ENCODE measurements around the gene SLC6A5.

DNA sequence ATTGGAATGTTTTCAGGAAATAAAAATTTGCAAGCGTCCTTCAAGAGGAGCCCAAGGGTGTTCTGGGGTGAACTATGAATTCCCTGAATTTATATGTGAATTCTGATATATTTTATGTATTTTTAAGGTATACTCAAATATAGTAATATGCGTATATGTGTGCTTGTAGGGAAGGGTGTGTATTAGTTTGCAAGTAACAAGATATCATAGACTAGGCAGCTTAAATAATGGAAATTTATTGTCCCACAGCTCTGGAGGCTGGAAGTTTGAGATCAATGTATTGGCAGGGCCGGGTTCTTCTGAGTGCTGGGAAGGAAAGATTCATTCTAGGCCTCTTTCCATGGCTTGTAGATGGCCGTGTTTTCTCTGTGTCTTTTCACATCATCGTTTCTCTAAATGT is 16.2 kb upstream of the SLC6A5 start:
- TF ChIP-seq E2F3 (CRISPR knock-in tag; IDR thresholded peaks at IDR 0.05): no peak
- TF ChIP-seq GATAD2A (IDR thresholded peaks at IDR 0.05): no peak
- TF ChIP-seq, protein P1, sequence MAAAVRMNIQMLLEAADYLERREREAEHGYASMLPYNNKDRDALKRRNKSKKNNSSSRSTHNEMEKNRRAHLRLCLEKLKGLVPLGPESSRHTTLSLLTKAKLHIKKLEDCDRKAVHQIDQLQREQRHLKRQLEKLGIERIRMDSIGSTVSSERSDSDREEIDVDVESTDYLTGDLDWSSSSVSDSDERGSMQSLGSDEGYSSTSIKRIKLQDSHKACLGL (CRISPR knock-in tag; IDR thresholded peaks at IDR 0.05; ENCODE audit: borderline replicate concordance, poor library complexity, severe bottlenecking): no peak
- TF ChIP-seq, protein P2, sequence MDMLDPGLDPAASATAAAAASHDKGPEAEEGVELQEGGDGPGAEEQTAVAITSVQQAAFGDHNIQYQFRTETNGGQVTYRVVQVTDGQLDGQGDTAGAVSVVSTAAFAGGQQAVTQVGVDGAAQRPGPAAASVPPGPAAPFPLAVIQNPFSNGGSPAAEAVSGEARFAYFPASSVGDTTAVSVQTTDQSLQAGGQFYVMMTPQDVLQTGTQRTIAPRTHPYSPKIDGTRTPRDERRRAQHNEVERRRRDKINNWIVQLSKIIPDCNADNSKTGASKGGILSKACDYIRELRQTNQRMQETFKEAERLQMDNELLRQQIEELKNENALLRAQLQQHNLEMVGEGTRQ (CRISPR knock-in tag; IDR thresholded peaks at IDR 0.05): no peak
- no peak for TF ChIP-seq ESRRA (IDR thresholded peaks at IDR 0.05; ENCODE audit: borderline replicate concordance, low read depth)
- TF ChIP-seq ETV5 (CRISPR knock-in tag; IDR thresholded peaks at IDR 0.05; ENCODE audit: low read depth): no peak
- no peak for TF ChIP-seq MXI1 (IDR thresholded peaks at IDR 0.05; ENCODE audit: low read depth, low read length)
- no peak for TF ChIP-seq CTCF (IDR thresholded peaks at IDR 0.05 in 2 of 3, conservative IDR thresholded peaks at IDR 0.05 in 1 of 3; ENCODE audit: insufficient read depth in 2 of 3, low read depth in 1 of 3, low read length in 3 of 3)
- no peak for TF ChIP-seq SOX6 (IDR thresholded peaks at IDR 0.05)

Measured in K562 (cell line).